Astrocyte (in vitro differentiated cells and primary cell): ENCODE data around the gene CACNB4.

Source experiments
- CTCF ChIP-seq: IDR thresholded peaks from 2 replicates; pipeline ENCODE4 v1.5.1; 2011; ENCODE audit warnings: low read depth, mild to moderate bottlenecking, inconsistent platforms, low read length, moderate library complexity; ENCODE audit not compliant: insufficient read depth
- EZH2 ChIP-seq: IDR thresholded peaks from 2 replicates; pipeline ENCODE4 v1.6.1; 2012; ENCODE audit warnings: mild to moderate bottlenecking, low read length, inconsistent platforms; ENCODE audit not compliant: insufficient read depth

DNA sequence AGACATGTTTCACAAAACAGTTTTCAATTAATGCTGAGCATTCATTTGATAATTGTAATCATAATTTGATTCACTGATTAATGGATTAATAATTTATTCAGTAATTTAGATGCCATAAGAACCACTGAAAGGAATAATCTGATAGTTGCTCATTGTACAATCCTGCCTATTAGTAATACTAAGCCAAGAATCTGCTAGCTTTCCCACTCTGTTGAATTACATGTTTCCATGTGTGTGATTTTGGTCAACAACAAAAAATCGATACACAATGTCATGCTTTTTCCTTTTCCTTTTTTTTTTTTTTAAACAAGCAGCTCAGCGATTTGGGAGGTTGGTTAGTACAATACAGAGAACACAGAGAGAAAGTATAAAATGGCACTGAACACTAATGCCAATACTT, 296.5 kb downstream of the CACNB4 start:
- TF ChIP-seq CTCF (no peak), EZH2 (no peak)
